Measurements from ENCODE around the gene PROSER3.

PROSER3 gene

DNA sequence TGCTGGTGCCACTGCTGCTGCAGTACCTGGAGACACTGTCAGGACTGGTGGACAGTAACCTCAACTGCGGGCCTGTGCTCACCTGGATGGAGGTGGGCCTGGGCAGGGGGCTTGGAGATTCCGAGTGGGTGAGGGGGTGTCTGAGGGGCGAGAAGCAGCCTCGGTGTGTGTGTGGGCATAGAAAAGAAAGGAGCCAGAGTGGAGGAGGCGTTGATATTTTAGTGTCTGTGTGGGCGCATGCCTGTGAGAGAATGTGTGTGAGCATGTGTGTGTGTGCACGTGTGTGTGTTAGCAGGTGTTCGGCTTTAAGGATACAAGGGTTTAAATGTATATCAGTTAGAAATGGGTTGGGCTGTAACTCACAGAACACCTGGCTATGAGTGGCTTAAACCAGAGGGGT lies 21.1 kb downstream of the PROSER3 start:
- DNase-seq: no peak

DNA sequence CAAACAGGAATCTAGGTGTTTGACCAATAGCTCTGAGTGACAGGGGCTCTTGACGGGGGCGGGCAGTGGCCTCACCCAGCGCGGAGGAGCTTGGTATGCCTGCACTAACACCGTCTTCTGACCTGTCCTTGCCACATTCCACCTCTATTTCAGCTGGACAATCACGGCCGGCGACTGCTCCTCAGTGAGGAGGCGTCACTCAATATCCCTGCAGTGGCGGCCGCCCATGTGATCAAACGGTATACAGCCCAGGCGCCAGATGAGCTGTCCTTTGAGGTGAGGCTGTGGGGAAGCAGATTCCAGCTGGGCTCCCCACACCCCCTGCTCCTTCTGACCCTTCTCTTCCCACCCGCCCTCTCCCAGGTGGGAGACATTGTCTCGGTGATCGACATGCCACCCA lies 22.1 kb downstream of the PROSER3 start:
- no peak for DNase-seq

DNA sequence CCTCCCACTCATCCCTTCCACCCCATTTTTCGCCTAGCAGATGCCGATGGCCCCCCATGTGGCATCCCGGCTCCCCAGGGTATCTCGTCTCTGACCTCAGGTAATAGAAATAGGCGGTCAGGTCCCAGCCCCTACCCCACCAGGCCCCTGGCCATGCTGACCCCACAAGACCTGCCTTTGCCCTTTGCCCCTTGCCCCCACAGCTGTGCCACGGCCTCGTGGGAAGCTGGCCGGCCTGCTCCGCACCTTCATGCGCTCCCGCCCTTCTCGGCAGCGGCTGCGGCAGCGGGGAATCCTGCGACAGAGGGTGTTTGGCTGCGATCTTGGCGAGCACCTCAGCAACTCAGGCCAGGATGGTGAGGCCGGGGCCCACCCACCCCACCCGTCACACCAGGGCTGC lies 22.7 kb downstream of the PROSER3 start:
- no peak for DNase-seq

DNA sequence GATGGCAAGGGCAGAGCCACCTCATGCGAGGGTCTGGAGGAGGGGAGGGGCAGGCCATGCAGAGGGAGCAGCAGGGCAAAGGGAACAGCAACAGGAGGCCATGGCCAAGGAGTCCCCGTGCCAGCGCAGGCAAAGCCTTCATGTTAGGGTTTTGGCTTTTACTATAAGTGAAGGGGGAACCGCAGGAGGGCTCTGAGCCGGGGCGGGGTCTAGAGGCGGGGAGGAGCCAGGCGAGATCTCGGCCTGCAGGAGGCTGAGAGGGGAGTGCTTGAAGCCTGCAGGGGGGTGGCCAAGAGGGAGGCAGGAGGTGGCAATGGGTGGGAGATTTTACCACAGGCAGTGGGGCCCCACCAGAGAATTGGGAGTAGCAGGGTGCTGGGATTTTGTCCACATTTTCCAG lies 23.7 kb downstream of the PROSER3 start:
- no peak for DNase-seq

DNA sequence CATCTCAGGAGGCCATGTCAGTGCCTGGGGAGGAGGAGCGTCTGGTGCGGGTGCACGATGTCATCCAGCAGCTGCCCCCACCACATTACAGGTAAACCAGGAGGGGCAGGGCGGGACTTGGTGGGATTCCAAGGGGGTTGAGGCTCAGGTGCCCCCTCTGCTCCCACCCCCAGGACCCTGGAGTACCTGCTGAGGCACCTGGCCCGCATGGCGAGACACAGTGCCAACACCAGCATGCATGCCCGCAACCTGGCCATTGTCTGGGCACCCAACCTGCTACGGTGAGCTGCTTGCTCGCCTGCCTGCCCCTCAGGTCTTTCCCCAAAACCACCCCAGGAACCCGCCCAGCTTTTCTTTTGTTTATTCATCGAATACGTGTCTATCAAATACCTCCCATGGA lies 24.6 kb downstream of the PROSER3 start:
- no peak for DNase-seq

DNA sequence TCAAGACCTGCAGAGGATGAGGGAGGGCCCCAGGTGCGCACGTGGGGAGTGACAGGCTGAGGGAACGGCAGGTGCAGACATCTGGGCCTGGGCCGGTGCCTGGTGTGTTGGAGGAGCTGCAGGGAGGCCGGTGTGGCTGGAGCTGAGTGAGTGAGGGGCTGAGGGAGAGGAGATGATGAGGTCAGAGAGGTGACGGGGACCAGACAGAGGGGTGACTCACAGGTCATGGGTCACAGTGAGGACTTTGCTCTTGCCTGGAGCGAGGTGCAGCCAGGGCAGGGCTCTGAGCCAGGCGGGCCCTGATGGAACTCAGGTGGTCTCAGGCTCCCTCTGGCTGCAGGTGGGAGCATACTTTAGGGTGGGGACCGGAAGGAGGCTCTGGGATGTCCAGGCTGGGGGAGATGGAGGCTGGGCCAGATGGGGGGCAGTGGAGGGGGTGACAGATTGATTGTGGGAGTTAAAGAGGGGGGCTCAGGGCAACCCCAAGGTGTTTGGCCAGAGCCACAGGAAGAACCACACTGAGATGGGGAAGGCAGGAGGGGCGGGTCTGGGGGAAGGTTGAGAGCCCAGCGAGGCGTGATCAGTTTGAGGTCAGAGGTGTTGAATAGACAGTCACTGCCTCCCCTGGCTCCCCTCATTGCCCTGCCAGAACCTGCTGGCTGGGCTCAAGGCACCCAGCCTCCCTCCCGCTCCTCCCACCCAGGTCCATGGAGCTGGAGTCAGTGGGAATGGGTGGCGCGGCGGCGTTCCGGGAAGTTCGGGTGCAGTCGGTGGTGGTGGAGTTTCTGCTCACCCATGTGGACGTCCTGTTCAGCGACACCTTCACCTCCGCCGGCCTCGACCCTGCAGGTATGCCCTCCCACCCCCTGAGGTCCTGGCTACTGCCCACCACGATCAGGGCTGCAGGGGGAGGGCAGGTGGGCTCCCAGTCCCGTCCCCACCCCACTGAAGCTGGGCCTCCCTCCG lies 25.8 kb downstream of the PROSER3 start:
- no peak for DNase-seq

DNA sequence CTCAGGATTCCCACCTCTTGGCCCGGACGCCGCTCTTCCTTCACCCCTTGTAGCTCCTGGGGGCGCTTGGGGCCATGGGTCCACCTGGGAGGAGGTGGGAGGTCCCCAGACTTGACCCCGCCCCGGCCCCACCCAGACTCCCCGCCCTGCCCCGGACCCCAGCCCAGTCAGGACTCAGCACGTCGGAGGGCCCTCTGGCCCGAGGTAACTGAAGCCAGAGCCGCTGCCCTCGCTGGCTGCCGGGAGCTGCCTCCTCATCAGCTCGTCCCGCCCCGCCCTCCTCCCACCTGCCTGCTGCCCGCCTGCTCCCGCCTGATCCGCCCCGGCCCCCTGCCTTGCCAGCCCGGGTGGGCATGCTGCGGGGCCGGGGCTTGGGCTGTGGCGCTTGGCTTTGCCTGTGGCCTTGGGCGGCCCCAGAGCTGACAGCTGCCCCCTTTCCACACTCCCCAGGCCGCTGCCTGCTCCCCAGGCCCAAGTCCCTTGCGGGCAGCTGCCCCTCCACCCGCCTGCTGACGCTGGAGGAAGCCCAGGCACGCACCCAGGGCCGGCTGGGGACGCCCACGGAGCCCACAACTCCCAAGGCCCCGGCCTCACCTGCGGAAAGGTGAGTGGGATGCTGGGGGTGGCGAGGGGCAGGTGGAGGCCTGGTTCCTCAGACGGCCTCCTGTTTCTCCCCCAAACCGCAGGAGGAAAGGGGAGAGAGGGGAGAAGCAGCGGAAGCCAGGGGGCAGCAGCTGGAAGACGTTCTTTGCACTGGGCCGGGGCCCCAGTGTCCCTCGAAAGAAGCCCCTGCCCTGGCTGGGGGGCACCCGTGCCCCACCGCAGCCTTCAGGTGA lies 26.7 kb downstream of the PROSER3 start:
- no peak for DNase-seq

DNA sequence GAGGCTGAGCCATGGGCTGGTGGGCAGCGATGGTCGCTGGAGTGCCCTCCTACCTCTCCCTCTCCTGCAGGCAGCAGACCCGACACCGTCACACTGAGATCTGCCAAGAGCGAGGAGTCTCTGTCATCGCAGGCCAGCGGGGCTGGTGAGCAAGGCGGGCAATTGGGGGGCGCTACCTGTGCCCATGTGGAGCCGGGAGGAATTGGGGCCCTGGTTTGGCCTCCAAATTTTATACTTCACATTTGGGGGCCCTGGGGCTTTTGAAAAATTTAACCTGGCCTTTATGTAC lies 27.3 kb downstream of the PROSER3 start:
- no peak for DNase-seq

DNA sequence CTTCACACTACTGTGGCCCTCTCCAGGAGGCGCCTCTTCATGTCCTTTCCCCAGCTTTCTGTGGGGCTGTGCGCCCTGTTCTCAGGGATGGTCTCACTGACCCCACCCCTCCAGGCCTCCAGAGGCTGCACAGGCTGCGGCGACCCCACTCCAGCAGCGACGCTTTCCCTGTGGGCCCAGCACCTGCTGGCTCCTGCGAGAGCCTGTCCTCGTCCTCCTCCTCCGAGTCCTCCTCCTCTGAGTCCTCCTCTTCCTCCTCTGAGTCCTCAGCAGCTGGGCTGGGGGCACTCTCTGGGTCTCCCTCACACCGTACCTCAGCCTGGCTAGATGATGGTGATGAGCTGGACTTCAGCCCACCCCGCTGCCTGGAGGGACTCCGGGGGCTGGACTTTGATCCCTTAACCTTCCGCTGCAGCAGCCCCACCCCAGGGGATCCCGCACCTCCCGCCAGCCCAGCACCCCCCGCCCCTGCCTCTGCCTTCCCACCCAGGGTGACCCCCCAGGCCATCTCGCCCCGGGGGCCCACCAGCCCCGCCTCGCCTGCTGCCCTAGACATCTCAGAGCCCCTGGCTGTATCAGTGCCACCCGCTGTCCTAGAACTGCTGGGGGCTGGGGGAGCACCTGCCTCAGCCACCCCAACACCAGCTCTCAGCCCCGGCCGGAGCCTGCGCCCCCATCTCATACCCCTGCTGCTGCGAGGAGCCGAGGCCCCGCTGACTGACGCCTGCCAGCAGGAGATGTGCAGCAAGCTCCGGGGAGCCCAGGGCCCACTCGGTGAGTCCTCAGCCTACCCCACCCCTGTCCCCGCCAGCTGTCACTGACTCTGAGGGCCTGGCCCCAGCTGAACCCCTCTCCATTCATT lies 28.6 kb downstream of the PROSER3 start:
- DNase-seq: no peak

DNA sequence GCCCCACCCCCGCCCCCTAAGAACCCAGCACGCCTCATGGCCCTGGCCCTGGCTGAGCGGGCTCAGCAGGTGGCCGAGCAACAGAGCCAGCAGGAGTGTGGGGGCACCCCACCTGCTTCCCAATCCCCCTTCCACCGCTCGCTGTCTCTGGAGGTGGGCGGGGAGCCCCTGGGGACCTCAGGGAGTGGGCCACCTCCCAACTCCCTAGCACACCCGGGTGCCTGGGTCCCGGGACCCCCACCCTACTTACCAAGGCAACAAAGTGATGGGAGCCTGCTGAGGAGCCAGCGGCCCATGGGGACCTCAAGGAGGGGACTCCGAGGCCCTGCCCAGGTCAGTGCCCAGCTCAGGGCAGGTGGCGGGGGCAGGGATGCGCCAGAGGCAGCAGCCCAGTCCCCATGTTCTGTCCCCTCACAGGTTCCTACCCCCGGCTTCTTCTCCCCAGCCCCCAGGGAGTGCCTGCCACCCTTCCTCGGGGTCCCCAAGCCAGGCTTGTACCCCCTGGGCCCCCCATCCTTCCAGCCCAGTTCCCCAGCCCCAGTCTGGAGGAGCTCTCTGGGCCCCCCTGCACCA lies 29.3 kb downstream of the PROSER3 start:
- DNase-seq: no peak

DNA sequence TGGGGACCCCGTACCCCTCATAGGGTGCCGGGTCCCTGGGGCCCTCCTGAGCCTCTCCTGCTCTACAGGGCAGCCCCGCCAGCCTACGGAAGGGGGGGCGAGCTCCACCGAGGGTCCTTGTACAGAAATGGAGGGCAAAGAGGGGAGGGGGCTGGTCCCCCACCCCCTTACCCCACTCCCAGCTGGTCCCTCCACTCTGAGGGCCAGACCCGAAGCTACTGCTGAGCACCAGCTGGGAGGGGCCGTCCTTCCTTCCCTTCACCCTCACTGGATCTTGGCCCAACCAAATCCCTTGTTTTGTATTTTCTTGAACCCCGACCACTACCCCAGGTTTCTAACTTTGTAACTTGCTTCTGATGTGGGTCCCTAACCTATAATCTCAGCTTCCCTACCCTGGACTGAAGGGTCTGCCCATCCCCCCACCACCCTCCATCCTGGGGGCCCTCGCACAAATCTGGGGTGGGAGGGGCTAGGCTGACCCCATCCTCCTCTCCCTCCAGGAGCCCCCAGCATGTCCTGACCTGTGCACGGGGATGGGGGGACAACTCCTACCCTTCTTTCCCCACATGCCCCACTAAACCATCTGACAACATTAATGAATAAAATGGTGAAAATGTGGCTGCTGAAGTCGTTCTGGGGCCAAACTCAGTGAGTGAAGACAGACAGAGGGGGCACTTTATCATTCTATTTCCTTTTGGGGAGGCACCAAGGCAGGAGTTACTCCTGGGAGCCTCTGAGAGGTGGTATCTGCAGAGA lies 30.4 kb downstream of the PROSER3 start:
- no peak for DNase-seq

DNA sequence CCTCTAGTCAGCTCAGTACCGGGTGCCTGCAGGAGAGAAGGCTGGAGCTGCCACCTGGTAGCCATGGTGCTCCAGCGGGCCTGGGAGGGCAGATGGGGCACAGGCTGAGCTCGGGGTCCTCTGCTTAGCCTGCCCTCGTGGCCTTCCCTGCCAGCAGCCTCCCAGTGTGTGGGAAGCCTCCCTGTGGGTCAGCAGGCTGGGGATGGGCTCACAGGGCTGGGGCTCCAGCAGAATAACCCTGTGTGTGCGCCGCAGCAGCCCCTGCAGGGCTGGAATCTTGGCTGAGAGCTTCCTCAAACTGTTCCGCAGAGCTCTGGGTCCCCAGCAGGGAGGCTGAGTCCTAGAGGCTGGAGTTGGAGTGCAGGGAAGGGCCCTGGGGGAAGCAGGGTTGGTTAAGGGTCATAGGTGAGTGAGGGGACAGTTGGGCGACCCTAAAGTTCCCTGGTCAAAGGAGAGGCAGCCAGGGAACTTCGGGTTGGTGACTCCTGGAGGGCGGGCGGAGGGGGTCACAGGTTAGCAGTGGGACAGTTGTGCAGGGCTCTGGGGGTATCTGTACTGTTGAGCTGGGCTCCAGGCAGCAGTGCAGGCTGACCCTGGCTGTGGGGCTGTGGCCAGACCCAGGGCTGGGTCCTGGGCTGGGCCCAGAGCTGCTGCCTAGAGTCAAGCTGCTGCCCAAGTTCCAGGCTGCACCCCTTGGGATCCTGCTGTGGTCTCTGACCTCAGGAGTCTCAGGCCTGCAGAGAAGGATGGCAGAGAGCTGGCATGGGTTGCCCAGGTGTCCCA lies 31.4 kb downstream of the PROSER3 start:
- no peak for DNase-seq

DNA sequence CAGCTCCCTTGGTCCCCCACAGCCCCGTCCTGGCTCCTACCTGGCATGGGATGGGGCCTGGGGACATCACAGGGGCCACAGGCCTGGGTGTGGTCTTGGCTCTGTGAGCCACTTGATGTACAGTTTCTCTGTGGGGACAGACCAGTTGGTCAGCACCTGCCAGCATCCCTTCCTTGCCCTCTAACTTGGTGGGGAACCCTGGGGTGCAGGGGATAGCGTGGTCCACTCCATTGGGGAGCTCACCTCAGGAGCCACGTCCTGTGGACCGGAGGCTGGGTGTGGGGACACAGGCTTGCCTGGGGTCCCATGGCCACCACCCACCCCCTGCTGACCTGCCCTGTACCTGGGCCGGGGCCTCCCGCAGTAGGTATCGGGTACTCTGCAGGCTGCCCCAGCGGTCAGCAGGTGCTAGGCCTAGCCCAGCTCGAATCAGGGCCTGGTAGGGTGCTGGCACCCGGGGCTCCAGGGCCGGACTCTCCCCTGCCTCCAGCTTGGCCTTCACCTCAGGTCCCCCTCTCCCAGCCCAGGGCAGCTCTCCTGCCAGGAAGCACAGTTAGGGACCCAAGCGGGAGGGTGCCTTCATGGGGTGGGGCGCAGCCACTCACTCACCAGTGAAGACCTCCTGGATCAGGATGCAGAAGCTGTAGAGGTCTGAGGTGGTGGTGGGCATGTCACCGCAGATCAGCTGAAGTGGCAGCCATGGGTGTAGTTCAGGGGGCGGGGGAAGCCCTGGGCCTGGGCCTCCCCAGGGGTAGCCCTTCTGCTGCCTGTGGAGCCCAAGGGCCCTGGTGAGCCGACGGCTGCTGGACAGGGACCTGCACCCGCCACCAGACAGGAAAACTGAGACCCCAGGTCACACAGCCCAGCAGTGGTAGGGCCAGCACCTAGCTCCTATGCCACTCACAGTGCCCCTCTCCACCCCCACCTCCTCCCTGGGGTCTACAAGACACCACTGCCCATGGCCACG lies 32.3 kb downstream of the PROSER3 start:
- DNase-seq: no peak

DNA sequence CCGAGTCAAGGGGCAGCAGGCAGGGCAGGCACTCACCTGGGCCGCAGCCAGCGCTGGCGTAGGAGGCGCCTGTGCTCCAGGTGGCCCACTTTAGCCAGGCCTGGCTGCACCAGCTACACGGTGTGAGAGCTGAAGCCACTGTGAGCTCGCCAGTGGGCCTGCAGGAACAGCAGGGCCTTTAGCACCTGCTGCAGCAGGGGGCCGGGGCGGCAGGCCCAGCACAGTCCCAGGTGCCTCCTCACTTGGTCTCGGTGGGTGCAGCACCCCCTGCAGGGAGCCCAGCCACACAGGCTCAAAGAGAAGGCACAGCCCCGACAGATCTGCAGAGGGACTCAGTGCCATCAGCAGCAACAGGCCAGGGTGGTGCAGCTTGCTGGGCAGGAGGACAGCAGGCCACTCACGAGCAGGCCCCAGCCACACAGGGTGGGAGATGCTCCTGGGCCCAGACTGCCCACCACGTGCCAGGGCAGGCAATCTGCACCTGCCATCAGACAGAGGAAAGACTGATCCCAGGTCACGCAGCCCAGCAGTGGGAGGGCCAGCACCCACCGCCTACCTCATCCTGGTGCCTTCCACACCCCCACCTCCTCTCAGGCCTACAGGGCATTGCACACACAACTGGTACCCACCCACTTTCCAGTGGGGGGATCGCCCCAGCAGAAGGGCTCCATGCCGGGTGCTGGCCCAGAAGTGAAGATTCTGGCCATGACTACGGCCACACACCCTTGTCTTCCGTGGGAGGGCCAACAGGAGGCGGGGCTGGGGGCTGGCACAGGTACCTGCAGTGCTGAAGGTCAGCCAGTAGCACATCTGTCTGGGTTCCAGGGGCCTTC lies 33.2 kb downstream of the PROSER3 start:
- DNase-seq: no peak

DNA sequence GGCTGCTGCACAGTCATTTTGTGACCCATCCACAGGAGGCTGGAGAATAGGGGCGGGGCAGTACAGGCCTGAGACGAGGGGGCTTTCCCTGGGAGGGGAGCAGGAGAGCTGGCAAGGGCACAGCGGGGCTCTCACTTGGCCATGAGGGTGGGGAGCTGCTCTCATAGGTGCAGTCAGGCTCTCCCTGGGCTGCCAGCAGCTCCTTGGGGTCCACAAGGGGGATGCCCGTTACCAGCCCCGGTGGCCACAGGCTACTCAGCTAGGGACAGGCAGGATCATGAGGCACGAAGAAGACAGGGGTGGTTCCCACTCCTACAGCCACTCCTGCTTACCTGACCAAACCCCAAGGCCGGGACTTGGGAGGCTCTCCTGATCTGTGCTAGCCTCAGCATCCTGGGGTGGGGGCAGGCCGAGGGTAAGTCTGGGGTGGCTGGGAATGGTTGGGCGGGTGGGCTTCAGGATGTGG lies 33.9 kb downstream of the PROSER3 start:
- DNase-seq: no peak

DNA sequence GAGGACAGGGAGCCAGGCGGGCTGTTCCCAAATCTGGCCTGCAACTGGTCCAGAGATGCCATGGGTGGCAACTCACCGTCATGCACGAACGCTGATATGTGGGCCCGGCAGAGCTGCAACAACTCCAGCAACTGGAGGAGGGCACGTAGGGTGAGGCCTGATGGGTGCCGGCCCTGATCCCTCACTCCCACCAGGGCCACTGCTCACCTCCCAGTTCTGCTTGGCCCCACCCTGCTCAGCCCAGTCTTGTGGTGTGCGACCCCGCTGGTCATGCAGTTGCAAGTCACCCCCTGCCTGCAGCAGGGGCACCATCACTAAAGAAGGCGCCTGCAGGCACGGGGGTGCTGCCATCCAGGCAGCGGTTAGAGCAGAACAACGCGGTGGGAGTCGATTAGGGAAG lies 34.3 kb downstream of the PROSER3 start:
- DNase-seq: no peak

DNA sequence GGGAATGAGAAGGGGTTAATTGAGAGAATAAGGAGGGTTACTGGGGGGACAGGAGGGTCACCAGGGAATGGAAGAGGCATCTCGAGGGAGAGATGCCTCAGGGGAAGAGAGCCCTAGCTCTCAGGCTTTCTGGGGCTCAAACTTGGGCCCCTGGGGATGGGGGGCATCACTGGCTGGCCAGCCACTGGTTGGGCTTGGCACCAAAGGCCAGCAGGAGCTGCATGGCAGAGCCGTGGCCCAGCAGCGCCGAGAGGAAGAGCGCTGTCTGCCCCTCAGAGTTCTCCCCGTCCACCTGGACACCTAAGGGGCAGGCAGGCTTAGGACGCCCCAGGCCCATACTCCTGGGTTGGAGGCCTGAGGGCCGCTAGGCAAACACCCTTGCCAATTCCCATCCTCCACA lies 34.9 kb downstream of the PROSER3 start:
- no peak for DNase-seq

DNA sequence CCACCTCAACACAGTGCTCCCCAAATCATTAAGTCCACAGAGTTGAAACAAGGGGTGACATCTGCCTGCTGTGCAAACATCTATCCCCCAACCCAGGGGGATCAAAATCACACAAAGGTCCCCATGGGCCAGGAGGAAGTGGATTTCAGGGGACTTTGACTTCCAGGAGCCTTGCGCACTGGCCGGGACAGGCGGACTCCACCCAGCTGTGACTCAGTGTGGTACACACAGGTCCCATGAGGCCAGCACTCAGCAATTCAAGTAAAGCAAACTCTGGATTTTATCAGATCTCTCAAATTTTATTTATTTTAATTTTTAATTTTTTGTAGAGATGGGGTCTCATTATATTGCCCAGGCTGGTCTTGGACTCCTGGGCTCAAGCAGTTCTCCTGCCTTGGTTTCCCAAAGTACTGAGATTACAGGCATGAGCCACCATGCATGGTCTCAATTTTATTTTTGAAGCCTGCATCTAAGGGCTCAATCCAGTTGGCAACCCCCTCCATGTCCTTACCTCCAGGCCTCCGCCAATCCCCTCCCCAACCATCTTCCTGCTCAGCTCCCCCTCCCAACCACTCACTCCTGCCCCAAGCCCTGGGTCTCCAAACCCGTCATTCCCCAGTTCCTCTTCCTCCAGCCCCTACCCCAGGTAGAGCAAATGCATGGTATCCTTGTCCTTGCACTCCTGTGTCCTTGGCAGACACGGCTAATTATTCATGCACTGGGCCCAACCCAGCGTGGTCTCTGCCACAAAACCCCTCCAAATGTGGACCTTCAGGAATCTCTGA lies 35.6 kb downstream of the PROSER3 start:
- no peak for DNase-seq

Data from GF-D8 (cell line).